ENCODE measurements around the gene WDR93. TPM values are rescaled to one million over a fixed set of nuclear protein-coding genes. Genes with fewer than 3 reads are reported as not detected.

The WDR93 gene
- total RNA-seq, 2 experiments from 2014 or later: 0.19 TPM; not detected in 1

GRCh38 chr15:89654847-89655805 lies 35.5 kb upstream of the WDR93 start, which contains the start of gene KIF7:
TSS of gene KIF7 (minus strand) at chr15:89655467. CDS start at chr15:89652930, 2,537 bp downstream.
- no peaks in the 10 kb centered on the region for H3K79me2 ChIP-seq (ENCODE audit: insufficient read depth, low read depth, low read length)
- ChIA-PET CTCF (ENCODE audit: unreplicated experiment) (no interaction called here), POLR2A (no interaction called here)
- BruUV-seq (replicated peaks): no TSS peak
- H3K36me3 ChIP-seq (ENCODE audit: insufficient read depth, low read length): no peaks in the 10 kb centered on the region
- H3K4me3 ChIP-seq (ENCODE audit: low read depth, low read length, poor library complexity, severe bottlenecking): no peak within 1 kb of the TSS
- no peak within 1 kb of the TSS for H3K27ac ChIP-seq (ENCODE audit: low read depth, low read length, poor library complexity, severe bottlenecking)
- no peaks in the 10 kb centered on the region for H3K9me3 ChIP-seq (ENCODE audit: low read length)
- intact Hi-C loops (cut with micrococcal nuclease; ENCODE audit: unreplicated experiment): no loop called here
- no peaks in the 10 kb centered on the region for H3K4me1 ChIP-seq (ENCODE audit: insufficient read depth, low read length, poor library complexity, severe bottlenecking)
- DNase-seq (ENCODE audit: low spot score): no peak
- H2AFZ ChIP-seq (ENCODE audit: low read length): no peak within 1 kb of the TSS
- no peaks in the 10 kb centered on the region for H3K9me2 ChIP-seq (ENCODE audit: insufficient read depth, low read length)
- no peak within 1 kb of the TSS for H3K4me2 ChIP-seq (ENCODE audit: low read length)
- TF ChIP-seq EZH2phosphoT487 (IDR thresholded peaks at IDR 0.05; ENCODE audit: borderline replicate concordance, low read depth, low read length) (no peak), CTCF (conservative IDR thresholded peaks at IDR 0.05; ENCODE audit: low read length) (no peak)
- H4K20me1 ChIP-seq (ENCODE audit: insufficient read depth, low read length): no peaks in the 10 kb centered on the region

- Histone ChIP-seq H3K27ac (ENCODE audit: low read depth, low read length, poor library complexity, severe bottlenecking) (no peak overlapping the region), H2AFZ (ENCODE audit: low read length) (no peak overlapping the region), H3K9me2 (ENCODE audit: insufficient read depth, low read length) (no peaks in the 10 kb centered on the region), H3K4me3 (ENCODE audit: low read depth, low read length, poor library complexity, severe bottlenecking) (no peak overlapping the region), H3K4me2 (ENCODE audit: low read length) (no peak overlapping the region), H3K9me3 (ENCODE audit: low read length) (no peaks in the 10 kb centered on the region), H3K79me2 (ENCODE audit: insufficient read depth, low read depth, low read length) (no peaks in the 10 kb centered on the region), H3K36me3 (ENCODE audit: insufficient read depth, low read length) (no peaks in the 10 kb centered on the region), H4K20me1 (ENCODE audit: insufficient read depth, low read length) (no peaks in the 10 kb centered on the region), H3K4me1 (ENCODE audit: insufficient read depth, low read length, poor library complexity, severe bottlenecking) (no peaks in the 10 kb centered on the region)
- no peak for TF ChIP-seq EZH2phosphoT487 (IDR thresholded peaks at IDR 0.05; ENCODE audit: borderline replicate concordance, low read depth, low read length)
- no peak for TF ChIP-seq CTCF (conservative IDR thresholded peaks at IDR 0.05; ENCODE audit: low read length)
- CTCF ChIA-PET (ENCODE audit: unreplicated experiment): no interaction called here
- no peak for DNase-seq (ENCODE audit: low spot score)
- POLR2A ChIA-PET: interaction anchor here (0.7 kb wide), 2 partner anchors 49 to 814 kb away, joined by 3 read pairs; no protein-coding TSS in a partner anchor
- BruUV-seq (replicated peaks): no TSS peak
- intact Hi-C loops (cut with micrococcal nuclease; ENCODE audit: unreplicated experiment): no loop called here
These were observed 34.3 kb upstream of the WDR93 start for GRCh38 chr15:89656116-89656815.

All from OCI-LY7 (cell line).